ENCODE data around the gene CLEC16A.

Gene CLEC16A

GRCh38 chr16:11128211-11129141, 184.1 kb downstream of the CLEC16A start:
- no peak for DNase-seq

- DNase-seq: no peak
These were observed 185.0 kb downstream of the CLEC16A start for GRCh38 chr16:11129378-11129781.

- DNase-seq: no peak
These were observed 186.8 kb downstream of the CLEC16A start for GRCh38 chr16:11130978-11131665.

- no peak for DNase-seq
These were observed 187.3 kb downstream of the CLEC16A start for GRCh38 chr16:11131706-11132105.

- DNase-seq: peak; percentile 80
These were observed 189.1 kb downstream of the CLEC16A start for GRCh38 chr16:11133344-11133943.

GRCh38 chr16:11134722-11135463, 190.5 kb downstream of the CLEC16A start:
- DNase-seq: no peak

GRCh38 chr16:11135464-11135973, 191.2 kb downstream of the CLEC16A start:
- no peak for DNase-seq

- DNase-seq: peak; percentile 81
These were observed 192.2 kb downstream of the CLEC16A start for GRCh38 chr16:11136600-11136999.

GRCh38 chr16:11138022-11138768, 193.8 kb downstream of the CLEC16A start:
- DNase-seq: no peak

- no peak for DNase-seq
These were observed 194.5 kb downstream of the CLEC16A start for GRCh38 chr16:11138769-11139325.

GRCh38 chr16:11139326-11140097, 195.1 kb downstream of the CLEC16A start:
- no peak for DNase-seq

GRCh38 chr16:11140098-11140375, 195.7 kb downstream of the CLEC16A start:
- DNase-seq: no peak

- DNase-seq: no peak
These were observed 196.1 kb downstream of the CLEC16A start for GRCh38 chr16:11140466-11140865.

- DNase-seq: no peak
These were observed 196.5 kb downstream of the CLEC16A start for GRCh38 chr16:11140867-11141266.

- DNase-seq: no peak
These were observed 197.3 kb downstream of the CLEC16A start for GRCh38 chr16:11141409-11142260.

GRCh38 chr16:11142261-11142630, 197.9 kb downstream of the CLEC16A start:
- DNase-seq: no peak

- no peak for DNase-seq
These were observed 198.6 kb downstream of the CLEC16A start for GRCh38 chr16:11142951-11143350.

GRCh38 chr16:11143372-11144035, 199.1 kb downstream of the CLEC16A start:
- DNase-seq: no peak

- no peak for DNase-seq
These were observed 199.8 kb downstream of the CLEC16A start for GRCh38 chr16:11144122-11144521.
